Measurements from ENCODE around the gene L1TD1.

L1TD1 gene

DNA sequence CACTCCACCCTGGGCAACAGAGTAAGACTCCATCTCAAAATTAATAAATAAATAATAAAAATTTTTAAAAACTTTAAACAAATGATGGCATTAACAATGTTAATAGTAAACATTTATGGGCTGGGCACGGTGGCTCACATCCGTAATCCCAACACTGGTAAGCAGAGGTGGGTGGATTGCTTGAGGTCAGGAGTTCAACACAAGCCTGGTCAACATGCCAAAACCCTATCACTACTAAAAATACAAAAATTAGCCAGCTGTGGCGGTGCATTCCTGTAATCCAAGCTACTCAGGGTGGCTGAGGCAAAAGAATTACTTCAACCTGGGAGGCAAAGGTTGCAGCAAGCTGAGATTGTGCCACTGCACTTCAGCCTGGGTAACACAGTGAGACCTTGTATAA, 9.0 kb upstream of the L1TD1 start:
- no peak for TF ChIP-seq CTCF (IDR thresholded peaks at IDR 0.05; ENCODE audit: low read depth, low read length)
- no peak for DNase-seq (ENCODE audit: low read depth in 2 of 2)
- no peak overlapping the region for H3K4me3 ChIP-seq (replicated peaks in 1 of 2; ENCODE audit: low read depth in 2 of 2, low read length in 2 of 2)

- no peak overlapping the region for H3K4me3 ChIP-seq (replicated peaks in 1 of 2; ENCODE audit: low read depth in 2 of 2, low read length in 2 of 2)
- TF ChIP-seq CTCF (IDR thresholded peaks at IDR 0.05; ENCODE audit: low read depth, low read length): no peak
- no peak for DNase-seq (ENCODE audit: low read depth in 2 of 2)
Observed at GRCh38 chr1:62187548-62187947, 7.1 kb upstream of the L1TD1 start.

GRCh38 chr1:62188111-62188510, 6.5 kb upstream of the L1TD1 start:
- no peak for DNase-seq (ENCODE audit: low read depth in 2 of 2)
- no peak for TF ChIP-seq CTCF (IDR thresholded peaks at IDR 0.05; ENCODE audit: low read depth, low read length)
- no peak overlapping the region for H3K4me3 ChIP-seq (replicated peaks in 1 of 2; ENCODE audit: low read depth in 2 of 2, low read length in 2 of 2)

DNA sequence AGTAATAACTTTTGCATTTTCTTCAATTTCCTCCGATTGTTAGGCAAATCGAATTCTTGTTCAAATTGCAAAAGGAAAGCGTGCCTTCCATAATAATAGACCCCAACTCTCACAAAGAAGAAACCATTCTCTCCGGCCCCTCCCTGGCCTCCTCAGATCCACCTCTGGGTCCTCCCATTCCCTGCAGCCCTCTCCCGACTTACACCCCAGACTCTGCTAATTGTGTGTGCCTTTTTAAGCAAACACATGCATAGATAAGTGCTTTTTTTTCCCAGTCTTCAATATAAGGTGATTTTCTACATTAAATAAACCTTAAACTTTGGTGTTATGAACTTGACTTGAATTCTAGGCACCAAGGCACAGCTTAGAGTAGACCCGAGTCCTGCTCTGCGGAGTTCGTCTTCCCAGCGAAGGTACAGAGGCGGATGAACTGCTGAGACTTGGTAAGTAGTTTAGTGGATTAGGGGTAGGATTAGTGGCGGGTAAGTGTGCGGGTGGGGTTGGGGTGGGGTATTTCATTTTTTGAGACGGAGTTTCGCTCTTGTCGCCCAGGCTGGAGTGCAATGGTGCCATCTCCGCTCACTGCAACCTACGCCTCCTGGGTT, 1.5 kb downstream of the L1TD1 start:
- H3K4me3 ChIP-seq (replicated peaks in 1 of 2; ENCODE audit: low read depth in 2 of 2, low read length in 2 of 2): no peak overlapping the region
- no peak for DNase-seq (ENCODE audit: low read depth in 2 of 2)
- TF ChIP-seq CTCF (IDR thresholded peaks at IDR 0.05; ENCODE audit: low read depth, low read length): no peak

GRCh38 chr1:62198069-62198780, 3.6 kb downstream of the L1TD1 start:
- no peak for DNase-seq (ENCODE audit: low read depth in 2 of 2)

DNA sequence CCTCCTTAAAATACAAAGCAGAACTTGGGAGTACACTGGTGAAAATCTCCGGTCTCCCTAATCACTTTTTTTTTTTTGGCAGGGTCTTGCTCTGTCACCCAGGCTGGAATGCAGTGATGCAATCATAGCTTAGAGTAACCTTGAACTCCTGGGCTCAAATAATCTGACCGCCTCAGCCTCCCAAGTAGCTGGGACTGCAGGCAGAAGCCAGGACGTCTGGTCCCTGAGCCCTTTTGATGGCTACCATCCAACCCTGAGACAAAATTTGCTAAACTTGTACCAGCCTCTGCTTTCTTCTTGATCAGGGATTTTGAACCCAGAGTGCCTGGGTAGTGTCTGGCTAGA, 4.1 kb downstream of the L1TD1 start:
- peak; percentile 11 to 21 for DNase-seq (ENCODE audit: low read depth in 2 of 2)
- no peak overlapping the region for H3K4me3 ChIP-seq (replicated peaks in 1 of 2; ENCODE audit: low read depth in 2 of 2, low read length in 2 of 2)
- no peak for TF ChIP-seq CTCF (IDR thresholded peaks at IDR 0.05; ENCODE audit: low read depth, low read length)

More at GRCh38 chr1:62198069-62198780, 3.6 kb downstream of the L1TD1 start:
- TF ChIP-seq CTCF (IDR thresholded peaks at IDR 0.05; ENCODE audit: low read depth, low read length): no peak
- no peak overlapping the region for H3K4me3 ChIP-seq (replicated peaks in 1 of 2; ENCODE audit: low read depth in 2 of 2, low read length in 2 of 2)

All from cardiac fibroblast (primary cell).